ENCODE results near the gene AUP1.

DNA sequence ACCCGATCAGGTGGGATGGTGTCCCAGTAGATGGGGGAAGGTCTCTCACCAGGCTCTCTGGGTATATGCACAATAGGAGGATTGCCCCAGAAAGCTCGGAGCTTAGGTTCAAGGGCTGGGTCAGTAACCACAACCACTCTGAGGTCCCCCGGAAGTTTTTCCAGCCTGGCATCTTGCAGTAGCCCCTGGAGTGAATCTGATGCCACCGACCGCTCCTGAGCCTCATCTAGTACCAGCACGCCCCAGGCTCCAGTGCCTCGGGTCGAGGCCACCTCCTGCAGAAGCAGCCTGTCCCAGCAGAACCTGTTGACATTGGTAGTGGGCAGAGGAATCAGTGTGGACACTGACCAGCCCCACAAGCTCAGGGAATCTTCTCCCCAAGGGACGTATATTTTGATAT, 5.5 kb downstream of the AUP1 start:
- TF ChIP-seq MYC (IDR thresholded peaks at IDR 0.05; ENCODE audit: low read depth, low read length) (no peak), JUN (IDR thresholded peaks at IDR 0.05; ENCODE audit: borderline replicate concordance, insufficient read depth, insufficient read length, low read depth) (no peak), POLR2A (IDR thresholded peaks at IDR 0.05; ENCODE audit: low read depth, low read length) (no peak)
- TF ChIP-seq, protein P1, sequence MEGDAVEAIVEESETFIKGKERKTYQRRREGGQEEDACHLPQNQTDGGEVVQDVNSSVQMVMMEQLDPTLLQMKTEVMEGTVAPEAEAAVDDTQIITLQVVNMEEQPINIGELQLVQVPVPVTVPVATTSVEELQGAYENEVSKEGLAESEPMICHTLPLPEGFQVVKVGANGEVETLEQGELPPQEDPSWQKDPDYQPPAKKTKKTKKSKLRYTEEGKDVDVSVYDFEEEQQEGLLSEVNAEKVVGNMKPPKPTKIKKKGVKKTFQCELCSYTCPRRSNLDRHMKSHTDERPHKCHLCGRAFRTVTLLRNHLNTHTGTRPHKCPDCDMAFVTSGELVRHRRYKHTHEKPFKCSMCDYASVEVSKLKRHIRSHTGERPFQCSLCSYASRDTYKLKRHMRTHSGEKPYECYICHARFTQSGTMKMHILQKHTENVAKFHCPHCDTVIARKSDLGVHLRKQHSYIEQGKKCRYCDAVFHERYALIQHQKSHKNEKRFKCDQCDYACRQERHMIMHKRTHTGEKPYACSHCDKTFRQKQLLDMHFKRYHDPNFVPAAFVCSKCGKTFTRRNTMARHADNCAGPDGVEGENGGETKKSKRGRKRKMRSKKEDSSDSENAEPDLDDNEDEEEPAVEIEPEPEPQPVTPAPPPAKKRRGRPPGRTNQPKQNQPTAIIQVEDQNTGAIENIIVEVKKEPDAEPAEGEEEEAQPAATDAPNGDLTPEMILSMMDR (IDR thresholded peaks at IDR 0.05; ENCODE audit: extremely low read depth in 1 of 2, insufficient read depth in 1 of 2, low read depth in 1 of 2, low read length in 2 of 2), result no peak
- TF ChIP-seq, protein P2, sequence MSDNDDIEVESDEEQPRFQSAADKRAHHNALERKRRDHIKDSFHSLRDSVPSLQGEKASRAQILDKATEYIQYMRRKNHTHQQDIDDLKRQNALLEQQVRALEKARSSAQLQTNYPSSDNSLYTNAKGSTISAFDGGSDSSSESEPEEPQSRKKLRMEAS (IDR thresholded peaks at IDR 0.05; ENCODE audit: insufficient read depth, insufficient read length), result no peak

Data from endothelial cell of umbilical vein (primary cell).